GM15510 (cell line): ENCODE measurements around the gene BAHCC1.

ENCODE experiments used
- POLR2A ChIP-seq: IDR thresholded peaks from 3 replicates; pipeline ENCODE4 v1.6.1; 2011; ENCODE audit warnings: borderline replicate concordance; ENCODE audit not compliant: insufficient read length; ENCODE audit errors: extremely low read depth

The BAHCC1 gene

DNA sequence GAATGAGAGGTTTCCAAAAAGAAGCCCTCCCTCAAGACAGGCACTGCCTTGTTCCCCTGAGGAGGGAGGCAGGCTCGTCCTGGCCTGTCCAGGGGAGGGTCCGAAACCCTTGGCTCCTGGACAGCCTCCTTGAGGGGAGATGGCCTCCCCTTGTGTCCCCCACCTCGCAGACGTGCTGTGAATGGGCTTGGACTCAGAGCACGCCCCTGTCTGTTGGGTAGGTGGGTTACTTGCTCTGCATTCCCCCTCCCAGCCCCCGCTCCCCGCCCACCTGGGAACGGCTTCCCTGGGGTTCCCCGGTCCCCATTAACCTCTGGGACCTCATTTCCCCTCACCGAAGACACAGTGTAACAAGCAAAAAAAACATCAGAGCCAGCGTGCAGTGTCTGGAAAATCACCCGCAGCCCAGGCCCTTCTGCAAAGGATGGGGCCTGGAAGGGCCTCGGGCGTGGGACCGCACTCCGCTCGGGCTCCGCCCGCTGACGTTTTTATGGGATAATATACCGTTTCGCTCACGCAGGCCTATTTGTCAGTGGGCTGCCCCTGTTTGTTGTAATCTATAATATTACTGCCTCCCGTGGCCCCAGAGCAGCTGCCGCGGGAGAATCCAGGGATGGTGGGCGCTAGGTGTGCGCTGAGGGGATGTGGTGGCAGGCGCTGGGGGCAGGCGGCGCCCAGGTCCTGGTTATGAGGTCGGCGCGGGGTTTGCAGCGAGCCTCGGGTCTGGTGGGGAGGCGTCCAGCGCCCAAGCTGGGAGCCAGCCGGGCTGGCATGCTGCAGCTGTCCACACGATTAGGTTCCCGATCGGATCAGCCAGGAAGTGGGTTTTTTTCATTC is 11.1 kb downstream of the BAHCC1 start:
- no peak for TF ChIP-seq POLR2A

DNA sequence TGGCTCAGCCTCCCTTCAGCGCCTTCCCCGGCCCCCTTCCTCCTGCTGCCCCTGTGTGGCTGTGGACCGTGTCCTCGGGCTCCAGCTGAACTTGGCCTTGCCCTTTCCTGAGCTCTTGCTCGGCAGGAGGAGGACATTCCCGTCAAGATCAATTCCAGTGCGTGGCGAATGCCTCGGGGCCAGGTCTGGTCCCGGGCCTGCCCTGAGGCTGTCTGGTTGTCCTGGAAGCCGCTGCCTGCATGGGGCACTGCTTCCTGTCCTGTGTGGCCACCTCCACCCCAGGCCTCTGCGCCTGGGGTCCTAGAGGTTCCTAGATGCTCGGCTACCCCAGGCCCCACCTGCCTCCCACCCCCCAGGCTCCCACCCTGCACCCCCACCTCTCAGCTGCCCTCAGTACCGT is 12.8 kb downstream of the BAHCC1 start:
- TF ChIP-seq POLR2A, result no peak

- no peak for TF ChIP-seq POLR2A
Observed at GRCh38 chr17:81409190-81409935, 14.1 kb downstream of the BAHCC1 start.

GRCh38 chr17:81410852-81411251 is 15.6 kb downstream of the BAHCC1 start:
- no peak for TF ChIP-seq POLR2A

GRCh38 chr17:81411305-81411704 is 16.0 kb downstream of the BAHCC1 start:
- TF ChIP-seq POLR2A, result no peak

- no peak for TF ChIP-seq POLR2A
Observed at GRCh38 chr17:81412490-81413093, 17.3 kb downstream of the BAHCC1 start.

DNA sequence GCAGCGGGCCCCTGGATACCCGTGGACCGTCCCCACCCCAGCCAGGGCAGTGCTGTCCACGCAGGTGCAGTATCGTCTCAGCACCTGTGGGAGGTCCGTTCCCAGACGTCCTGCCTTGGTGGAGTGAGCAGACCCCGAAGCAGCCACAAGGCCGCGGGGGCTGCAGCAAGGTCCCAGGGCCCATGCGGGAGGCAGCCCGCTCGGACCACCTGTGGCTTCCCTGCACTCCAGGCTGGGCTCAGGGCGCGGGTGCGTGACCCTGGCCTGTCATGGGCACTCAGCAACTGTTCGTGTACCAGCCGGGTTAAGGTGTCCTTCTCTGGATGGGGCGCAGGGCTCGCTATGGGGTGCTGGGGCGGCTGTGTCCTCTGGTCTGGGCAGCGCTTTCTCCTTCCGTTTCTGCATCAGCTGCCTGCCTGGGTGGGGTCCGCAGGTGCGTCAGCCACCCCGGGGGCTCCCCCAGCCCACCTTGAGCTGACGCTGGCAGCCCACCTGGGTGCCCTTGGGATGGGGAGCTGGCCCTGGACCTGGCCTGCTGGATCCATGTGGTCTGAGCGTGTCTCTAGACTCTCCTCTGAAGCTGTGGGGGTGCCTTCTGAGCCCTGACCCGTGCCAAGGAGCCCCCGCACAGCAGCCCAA is 18.4 kb downstream of the BAHCC1 start:
- no peak for TF ChIP-seq POLR2A

- TF ChIP-seq POLR2A, result no peak
Observed at GRCh38 chr17:81414756-81415516, 19.7 kb downstream of the BAHCC1 start.

- TF ChIP-seq POLR2A, result no peak
Observed at GRCh38 chr17:81415681-81416080, 20.4 kb downstream of the BAHCC1 start.

DNA sequence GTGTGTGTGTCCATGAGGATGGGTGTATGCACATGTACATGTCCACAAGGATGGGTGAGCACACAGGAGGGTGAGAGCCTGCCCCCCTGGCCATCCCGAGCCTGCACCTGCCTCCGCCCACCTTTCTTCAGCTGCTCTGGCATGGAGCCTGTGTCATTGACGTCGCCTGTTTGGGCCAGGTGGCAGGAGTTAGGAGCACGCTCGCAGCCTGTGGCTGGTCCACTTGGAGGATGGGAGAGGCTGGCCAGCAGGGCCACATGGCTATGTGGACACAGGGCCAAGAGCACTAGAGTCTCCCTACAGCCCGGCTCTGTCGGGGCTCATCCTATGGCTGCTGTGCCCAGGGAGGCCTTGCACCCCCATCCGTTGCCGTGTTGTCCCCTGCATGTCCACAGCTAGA is 21.4 kb downstream of the BAHCC1 start:
- TF ChIP-seq POLR2A, result no peak

DNA sequence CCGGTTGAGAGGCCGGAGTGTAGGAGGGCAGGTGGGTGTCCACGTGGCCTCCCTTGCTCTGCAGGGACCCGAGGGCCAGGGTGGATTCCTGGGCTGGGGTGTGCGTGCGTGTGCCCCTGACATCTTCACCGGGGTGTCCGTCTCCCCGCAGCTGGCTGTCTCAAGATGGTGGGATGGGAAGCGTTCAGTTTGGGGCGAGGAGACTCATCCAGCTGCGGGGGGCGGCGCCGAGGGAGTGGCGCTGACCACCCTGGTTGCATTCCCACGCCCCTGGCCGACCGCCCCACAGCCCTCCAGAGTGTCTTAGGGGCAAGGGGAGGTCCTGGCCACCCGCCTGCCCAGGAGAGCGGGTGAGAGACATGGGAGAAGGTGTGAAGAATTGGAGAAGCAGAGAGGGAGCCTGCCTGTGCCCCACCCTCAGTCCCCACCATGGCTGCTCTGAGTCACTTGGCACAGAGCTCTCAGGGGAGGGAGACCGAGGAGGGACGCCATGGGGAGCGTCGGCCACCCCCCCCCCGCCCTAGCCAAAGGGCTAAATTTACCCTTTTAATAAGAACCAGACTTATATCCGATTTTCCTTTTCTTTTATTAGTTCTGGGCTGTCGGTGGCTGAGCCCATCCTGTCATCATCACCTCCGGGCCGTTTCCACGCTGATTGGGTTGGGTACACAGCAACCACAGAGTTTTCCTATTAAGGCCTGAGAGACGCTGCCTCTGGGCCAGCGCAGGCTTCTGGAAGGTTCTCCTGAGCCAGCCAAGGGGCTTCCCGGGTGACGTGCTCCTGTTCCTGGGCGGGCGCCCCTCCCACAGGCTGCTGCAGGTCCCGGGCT is 22.0 kb downstream of the BAHCC1 start:
- TF ChIP-seq POLR2A, result no peak

DNA sequence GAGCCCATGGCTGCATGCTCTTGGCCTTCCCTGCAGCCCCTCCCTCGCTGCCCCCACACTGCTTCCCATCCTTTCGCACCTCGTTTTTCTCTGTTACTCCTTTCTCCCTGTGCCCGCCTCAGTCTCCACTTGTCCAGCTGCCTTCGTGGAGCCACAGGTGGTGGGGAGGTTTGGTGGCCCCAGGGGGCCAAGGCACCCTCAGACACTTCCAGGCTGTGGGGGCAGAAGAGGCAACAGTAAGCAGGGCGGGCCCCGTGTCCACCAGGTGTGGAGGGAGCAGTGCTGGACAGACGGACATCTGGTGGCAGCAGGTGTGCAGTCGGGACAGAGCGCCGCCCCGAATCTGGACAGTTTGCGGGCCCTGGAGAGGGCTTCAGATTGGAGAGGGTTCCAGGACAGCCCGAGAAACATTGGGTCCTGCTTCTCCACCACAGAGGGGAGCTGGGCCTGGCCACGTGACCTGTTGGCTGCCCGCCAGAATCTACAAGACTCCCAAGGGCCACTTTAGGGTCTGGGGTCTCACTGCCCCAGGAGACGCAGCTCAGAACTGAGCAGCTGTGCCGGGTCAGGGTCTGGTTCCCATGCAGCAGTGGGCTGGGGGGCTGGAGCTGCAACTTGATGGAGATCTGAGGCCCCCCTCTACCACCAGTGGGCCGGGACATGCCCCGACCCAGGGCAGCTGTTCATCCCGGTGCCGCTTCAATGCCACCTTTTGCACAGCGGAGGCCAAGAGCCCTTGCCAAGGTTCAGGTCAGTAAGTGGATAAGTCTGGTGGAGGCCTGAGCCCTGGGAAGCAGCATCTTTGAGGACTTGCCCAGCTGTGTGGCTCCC is 22.8 kb downstream of the BAHCC1 start:
- no peak for TF ChIP-seq POLR2A
